HG03378 (cell line): ENCODE results near the gene ENC1.

ENCODE experiments used
- ATAC-seq: cut with Tn5 transposase; IDR thresholded peaks from one replicate; pipeline ENCODE4 v1.9.1; 2021; ENCODE audit warnings: mild to moderate bottlenecking, moderate library complexity; ENCODE audit not compliant: unreplicated experiment

ENC1 gene

DNA sequence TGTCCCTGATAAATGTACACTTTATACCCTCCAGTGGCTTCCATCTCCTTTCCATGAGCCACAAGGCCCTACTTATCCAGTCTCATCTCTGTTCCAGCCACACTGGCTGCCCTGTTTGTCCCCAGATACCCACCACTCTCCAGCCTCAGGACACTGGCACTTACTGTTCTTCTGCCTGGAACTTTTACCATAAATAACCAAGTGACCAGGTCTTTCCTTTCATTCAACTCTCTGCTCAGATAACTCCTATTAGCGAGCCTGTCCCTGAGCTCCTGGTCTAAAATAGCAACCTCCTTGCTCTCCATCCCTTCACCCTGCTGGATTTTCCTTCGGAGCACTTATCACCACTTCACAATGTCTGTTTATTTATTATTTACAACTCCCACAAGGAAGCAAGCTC, 16.6 kb upstream of the ENC1 start:
- ATAC-seq: no peak

DNA sequence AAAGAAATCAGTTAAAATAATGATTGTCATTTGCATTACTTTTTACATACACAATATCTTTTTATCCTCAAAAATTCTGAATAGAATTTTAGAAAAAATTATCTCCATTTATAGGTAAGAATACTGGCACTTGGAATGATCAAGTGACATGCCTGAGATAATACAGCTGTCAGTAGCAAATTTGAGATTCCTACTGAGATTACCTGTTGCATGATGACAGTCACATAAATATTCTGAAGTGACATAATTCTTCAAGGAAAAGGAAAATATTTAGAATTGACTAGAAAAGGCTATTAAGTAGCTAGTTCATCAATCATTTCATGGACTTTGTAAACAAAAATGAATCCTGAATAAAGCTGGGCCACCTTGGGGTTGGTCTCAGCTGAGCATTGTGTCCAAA, 15.2 kb upstream of the ENC1 start:
- ATAC-seq: no peak

DNA sequence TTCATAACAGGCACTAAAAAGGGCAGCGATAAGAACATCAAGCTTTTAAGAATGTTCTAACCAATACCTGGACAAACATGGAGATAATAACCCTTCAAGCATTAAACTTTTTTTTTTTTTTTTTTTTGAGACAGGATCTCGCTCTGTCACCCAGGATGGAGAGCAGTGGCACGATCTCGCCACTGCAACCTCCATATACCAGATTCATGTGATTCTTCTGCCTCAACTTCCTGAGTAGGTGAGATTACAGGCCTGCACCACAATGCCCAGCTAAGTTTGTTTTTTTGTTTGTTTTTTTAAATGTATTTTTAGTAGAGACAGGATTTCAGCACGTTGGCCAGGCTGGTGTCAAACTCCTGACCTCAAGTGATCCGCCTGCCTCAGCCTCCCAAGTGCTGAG, 14.7 kb upstream of the ENC1 start:
- ATAC-seq: no peak

DNA sequence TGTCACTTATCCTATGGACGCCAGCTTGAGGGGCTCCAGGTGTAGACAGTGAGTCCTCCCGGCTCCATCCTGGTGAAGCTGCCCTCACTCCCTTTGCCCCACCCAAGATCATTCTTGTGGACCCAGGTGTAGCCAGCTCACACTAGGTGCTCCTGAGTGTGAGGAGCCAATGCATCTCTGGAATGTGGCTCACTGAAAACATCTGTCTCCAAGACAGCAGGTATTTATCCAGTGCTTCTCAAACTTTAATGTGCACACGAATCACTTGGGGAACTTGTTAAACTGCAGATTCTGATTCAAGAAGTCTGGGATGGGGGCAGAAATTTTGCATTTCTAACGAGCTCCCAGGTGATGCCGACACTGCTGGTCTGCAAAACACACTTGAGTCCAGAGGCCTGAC, 13.5 kb upstream of the ENC1 start:
- ATAC-seq: no peak

DNA sequence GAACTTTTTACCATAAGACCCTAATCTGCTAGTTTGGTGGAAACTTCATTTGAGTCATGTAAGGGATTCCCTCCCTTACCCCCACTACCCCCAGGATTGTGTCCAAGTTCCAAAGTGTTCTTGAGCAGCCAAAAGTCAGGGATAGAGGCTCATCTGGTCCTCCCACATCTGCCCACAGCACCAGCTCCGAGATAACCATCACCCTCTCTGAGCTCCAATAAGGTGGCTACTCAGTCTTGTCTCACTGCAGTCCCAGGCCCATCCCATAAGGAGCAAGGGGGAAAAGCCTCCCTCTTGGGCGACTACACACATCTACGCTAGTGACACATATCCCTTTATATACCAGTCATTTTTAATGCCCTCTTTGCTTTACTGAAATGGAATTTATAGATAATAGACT, 12.0 kb upstream of the ENC1 start:
- no peak for ATAC-seq

DNA sequence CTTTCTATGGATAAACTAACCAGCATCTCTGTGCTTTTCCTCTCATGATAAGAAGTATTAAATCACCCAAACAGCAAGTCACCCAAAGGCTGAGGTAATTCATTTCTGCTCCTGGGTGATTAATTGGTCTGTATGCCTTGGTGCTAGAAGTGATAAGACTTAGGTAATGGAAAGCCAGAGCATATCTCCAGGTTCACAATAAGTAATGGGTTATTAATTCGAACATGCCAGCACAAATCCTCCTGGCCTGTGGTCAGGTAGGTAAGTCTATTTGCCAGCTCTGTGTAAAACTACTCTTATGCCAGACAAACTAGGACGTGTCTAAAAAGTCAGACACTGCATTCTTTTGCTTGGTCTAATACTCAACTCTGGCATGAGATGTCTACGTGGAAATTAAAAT, 11.2 kb upstream of the ENC1 start:
- no peak for ATAC-seq

DNA sequence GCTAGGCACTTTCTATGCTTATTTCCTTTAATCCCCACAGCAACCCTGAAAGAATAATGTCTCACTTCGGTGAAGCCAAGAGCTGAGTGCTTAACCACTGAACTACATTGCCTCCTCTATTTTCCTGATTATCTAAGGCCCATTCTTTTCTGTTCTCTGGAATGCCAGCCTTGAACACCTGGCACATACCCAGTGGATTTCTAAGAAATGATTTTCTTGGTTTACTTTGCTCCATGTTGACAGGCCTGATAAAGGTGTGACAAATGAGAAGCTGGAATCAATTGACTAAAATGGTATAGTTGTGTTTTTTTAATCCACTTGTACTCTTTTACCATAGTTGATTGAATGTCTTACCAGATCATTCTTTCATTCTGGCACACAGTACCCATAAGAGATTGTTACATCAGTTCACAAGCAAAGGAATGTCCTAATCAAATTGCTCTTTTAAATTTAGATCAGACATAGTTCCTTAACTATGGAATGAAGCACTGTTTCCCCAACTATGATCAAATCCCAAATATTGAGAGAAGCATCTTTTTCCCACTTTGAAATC, 9.0 kb upstream of the ENC1 start:
- ATAC-seq: no peak

DNA sequence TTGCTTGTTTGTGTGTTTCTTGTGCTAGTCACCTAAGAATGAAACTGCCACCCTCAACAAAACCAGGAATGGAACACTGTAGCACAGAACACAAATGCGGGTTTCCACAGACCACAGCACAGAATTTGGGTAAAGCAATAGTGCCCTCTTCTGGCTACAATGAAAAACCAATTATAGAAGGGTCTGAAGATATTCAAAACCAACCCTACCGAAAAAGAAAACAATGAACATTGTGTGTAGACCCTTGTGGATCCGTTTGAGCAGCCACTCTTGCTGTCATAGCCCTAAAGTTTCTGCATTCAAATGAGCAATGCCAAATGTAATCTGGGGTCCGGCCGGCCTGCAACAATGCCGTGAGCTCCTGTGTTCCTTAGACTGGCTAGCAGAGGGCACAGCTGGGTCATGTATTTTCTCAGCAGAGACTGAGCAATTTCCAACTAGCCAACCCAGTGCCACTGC, 8.3 kb upstream of the ENC1 start:
- peak; percentile 53 for ATAC-seq

DNA sequence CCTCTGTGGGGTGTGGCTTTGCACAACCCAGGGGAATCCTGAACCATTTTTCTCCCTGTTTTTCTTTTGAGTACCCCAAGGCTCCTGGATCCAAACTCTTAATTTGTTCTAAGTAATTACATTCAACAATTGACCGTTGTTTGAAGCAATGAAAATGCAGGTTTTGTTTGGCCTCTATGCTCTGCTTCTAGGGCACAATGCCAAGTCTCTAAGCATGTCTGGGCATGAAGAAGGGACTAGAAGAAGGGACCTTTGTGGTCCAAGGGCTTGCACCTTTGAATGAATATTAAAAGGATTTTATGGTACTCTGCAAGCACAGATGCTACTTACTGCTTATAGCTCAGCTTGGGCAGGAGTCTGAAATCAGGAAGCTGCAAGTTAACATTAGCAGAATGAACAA, 6.6 kb upstream of the ENC1 start:
- ATAC-seq: no peak

DNA sequence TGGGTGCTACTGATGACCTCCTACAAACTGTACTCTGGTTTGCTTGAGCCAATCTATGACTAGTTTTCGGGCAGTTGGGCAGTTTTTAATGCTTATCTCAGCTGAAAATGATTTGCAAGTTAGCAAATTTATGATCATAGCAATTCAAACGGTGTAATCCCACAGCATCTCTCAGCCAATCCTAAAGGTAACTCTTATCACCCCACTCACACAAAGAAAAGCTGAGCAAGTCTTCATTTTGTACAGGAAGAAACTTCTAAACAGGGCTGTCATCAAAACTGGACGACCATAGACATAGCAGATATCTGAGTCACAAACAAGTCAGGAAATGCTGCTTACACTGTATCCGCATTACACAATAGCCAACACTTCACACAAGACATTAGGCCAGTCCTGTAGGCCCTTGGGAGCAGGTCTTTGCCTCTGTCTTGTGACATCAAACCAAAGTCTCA, 2.6 kb upstream of the ENC1 start:
- no peak for ATAC-seq

DNA sequence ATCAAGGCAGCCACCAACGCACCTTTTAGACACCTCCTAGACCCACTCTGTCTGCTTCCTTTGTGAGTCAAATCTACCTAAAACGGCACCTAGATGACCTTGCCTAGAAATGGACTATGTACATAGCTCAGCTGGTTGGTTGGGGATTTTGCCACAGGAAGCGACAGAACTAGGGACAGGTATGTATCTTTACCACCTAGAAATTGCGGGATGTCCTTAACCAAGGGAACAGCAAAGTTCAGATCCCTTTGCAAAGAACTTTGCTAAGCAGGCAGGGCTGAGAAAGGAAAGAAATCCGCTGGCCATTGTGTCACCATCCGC, 2.0 kb upstream of the ENC1 start:
- ATAC-seq: no peak

DNA sequence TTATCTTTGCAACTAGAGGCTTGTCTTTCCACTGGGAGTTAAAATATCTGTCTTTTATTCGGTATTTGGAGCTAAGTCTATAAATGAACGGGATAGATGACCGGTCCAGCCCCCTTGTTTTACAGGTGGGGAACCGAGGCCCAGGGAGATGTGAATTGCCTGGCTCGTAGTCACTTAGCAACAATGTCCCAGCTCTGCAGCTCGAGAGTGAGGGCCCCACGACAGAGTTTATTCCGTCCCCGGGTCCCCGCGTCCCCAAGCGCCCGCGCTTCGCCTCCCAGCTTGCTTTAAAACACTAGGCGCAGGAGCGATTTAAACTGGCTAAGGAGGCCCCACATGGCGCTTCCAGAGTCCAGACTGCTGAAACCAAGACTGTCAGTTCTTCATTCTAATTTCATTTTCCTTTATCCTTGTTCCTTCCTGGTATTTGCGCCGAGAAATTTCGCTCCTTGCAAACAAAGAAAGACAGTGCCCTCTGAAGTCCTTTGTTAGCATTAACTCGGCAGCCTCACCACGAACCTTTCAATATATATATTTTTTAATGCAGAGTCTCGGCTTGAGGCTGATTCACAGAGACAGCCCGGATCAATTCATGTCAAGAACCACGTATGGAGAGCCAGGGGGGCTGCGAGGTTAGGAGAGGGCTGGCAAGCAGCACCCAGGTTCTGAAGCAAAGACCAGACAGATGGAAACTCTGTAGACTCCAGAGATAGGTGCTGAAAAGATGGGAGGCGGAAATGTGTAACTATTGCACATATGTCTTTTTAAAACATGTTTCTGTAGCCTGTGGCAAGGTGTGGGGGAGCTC, 1.4 kb upstream of the ENC1 start:
- ATAC-seq: no peak

DNA sequence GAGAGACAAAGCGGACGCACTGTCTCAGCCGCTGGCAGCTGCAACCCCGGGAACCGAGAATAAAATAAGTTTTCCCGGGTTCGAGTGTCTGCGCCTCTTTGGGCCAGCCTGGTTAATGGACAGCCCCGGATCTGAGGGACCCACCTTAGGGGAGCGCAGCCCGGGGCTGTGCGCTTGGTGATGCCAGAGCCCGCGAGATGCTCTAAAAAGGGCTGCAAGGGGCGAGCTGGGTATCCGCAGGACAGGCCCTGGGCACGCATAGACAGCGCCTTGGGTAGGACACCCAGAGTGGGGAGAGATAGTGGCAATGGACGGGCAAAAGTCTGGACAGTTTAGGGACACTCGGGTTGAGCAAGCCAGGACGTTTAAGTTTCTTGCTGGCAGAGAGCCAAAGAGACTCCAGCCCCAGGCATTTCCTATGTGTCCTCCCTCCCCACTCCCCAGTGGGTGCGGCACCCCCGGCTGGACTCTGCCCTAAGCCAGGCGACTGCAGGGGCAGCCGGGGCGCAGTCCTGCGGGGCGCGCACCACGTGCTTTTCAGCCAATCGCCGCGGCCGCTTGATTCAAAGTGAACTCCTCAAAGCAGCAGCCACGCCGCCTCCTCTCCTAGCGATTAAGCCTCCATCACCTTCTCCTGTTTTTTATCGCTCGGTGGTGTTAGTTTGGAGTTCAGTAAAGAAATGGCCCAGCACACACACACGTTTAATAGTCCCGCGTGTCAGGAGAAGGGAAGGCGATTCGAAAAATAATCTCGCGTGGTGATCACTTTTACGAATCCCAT, 616 bp upstream of the ENC1 start:
- ATAC-seq: no peak

DNA sequence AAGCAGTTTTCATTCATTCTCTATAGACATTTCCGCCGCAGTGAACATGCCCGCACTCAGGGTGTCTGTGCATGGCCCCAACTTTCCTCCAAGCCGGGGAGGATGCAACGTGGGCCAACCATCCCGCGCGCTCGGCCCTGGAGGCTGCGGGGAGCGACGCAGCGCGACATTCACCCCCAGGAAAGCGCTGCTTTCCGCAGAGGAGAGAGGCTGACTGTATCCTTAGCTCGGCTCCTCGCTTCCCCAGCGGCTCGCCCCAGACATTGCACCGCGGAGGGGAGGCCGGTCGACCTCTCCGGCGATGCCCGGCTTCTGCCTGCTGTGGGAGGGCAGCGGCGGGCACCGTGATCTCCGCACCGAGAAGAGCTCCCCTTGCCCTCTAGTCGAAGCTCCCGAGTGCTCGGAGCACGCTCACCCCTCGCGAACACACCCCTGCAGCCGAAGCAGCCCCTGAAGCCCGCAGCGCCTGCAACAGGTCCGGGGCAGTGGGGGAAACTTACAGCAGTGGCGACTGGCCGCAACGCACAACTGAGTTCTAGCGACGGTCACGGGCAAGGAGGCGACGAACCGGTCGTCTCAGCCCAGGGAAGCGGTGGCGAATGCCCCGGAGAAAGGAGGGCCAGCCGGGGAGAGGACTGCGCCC, 600 bp downstream of the ENC1 start:
- peak; percentile 13 for ATAC-seq

DNA sequence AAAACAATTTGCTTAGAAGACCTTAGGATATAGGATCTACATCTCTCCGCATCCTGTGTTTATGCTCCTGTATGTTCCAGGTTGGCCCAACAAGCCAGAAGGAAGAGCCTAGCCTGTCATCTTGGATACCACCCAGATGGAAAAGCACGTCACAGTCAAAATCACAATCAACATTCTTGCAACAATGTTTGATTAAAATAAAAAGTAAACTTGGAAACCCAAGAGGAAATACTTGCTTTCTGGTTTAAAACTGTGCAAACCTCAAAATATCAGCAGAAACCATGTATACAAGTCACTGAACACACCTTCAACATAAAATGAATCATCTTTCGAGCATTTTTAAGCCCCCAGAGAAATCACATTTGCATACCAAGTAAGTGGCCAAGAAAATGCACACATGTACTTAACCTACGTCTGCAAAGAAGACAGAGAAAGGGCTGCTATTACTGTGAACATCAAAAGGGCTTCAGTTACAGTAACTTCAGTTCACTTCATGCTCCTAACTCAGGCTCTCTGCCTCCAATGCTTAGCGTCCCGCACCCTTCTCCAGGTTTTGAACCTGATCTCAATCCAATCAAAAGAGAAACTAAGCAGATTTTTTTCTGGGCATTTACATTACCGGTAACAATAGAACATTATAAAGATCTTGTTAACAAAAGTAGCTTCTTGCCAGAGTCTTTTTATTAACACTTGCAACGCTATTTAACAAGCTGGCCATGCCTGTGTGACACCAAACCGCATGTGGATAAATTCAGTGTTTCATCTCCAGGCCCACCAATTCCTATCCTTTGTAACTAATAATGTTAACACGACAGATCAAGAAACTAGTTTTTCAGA, 1.3 kb downstream of the ENC1 start:
- ATAC-seq: peak; percentile 58

DNA sequence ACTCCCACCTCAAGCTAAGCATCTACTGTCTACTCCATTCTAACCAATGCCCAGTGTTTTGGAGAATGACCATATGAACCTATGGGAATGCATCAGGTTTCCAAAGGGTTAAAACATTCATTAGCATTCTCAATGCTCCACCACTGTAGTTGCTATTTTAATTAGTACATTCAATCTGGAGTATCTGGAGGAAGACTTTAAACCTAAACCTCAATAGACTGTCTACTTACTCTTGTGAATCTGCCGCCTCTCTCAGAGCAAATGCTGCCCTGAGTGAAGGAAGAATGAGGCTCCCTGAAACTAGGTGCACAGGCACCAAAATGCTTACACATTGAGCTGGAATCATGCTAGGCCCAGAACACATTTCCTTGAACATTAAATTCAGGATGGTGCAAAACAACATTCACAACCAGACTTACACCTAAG, 2.0 kb downstream of the ENC1 start:
- ATAC-seq: no peak

DNA sequence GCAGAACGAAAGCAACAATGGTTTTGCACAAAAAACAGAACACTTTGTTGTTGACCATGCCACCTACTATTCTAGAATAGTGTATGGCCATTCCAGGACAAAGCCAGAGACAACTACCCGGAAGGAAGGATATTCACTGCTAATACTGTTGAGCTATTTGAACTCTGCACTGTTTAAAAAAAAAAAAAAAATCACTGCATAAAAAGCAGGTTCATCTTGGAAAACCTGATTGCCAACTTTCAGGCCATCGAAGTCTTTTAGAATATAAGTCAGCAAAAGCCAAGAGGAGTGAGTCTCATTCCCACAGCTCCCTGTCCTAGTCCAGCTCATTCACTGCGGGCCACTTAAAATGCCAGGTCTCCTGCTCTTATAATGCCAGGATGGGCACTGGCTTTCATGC, 4.0 kb downstream of the ENC1 start:
- ATAC-seq: no peak

DNA sequence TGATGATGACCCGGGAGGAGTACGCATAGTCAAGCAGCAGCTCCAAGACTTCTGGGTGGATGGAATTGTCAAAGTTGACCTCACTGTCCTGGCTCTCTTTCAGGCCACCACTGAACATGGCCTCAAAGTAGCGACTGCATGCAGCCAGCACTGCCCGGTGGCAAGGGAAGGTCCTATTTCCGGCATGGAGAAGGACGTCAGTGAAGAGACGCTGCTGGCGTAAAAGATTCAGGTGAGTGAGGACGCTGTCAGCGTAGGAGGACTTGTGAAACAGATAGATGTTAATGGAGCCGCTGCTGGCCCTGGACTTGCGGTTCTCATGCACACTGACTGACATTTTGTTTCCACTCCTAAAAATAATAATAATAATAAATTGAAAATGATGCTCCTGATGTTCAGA, 4.4 kb downstream of the ENC1 start:
- ATAC-seq: no peak

DNA sequence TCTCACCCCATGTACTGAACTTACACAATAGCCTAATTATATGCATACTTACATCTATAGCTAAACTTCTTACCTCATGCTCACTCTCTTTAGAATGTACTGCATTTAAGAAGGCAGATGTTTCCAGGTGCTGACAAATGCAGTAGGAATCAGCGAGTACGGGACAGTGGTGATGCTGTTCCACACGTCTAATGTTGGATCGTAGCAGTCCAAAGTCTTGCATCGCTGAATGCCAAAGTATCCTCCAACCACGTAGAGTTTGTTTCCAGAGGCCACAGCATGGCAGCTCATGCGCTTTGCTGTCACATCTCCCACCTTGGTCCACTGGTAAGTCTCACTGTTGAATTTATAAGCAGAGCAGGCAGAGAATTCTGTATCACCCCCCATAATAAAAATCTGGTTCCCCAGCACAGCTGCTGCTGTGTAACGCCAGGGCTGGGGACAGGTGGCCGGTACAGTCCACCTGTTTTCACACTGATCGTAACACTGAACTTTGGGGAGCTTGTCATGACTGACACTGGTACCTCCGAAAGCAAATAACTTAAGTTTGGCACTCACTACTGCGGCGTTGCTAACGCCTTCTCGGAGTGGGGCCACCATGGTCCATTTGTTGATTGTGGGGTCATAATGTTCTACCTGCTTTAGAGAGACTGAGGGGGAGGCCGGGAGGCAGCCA, 5.8 kb downstream of the ENC1 start:
- ATAC-seq: no peak

DNA sequence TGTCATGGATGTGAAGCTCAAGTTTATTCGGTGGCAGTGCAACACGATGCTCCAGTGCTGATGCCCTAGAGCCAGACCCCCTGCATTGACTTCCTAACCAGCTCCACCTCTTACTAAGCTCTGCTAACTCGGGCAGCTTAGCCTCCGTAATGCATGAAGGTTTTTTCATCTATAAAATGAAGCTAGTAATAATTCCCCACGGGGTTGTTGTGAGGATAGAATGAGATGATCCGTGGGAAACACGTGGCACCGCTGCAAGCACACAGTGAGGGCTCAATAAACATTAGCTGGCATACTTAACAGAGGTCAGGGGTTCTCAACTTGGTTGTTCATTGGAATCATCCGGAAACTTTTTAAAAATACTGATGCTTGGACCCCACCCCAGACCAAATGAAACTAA, 6.8 kb downstream of the ENC1 start:
- ATAC-seq: no peak
